Fibroblast of lung (primary cell): ENCODE measurements around the gene NCOA5.

Source experiments
- CTCF ChIP-seq, 2 donors: IDR thresholded peaks in 1 of 2; conservative IDR thresholded peaks in 1 of 2; 1 replicate in 1 of 2; 2 replicates in 1 of 2; pipeline ENCODE4 v1.5.1; 2011 to 2012; ENCODE audit warnings: low read length in 2 of 2, control low read depth in 1 of 2, inconsistent platforms in 1 of 2, low read depth in 1 of 2, mild to moderate bottlenecking in 1 of 2
- EZH2 ChIP-seq: IDR thresholded peaks from 2 replicates; pipeline ENCODE4 v1.5.1; 2012; ENCODE audit warnings: low read length, control low read depth, mild to moderate bottlenecking; ENCODE audit errors: missing control alignments

- TF ChIP-seq CTCF (conservative IDR thresholded peaks at IDR 0.05 in 1 of 2, IDR thresholded peaks at IDR 0.05 in 1 of 2; ENCODE audit: low read depth in 1 of 2, low read length in 2 of 2): no peak
- no peak for TF ChIP-seq EZH2
Measured at GRCh38 chr20:46118481-46119020, 28.8 kb upstream of the NCOA5 start.
